Esophagus muscularis mucosa (tissue), 4 donors: ENCODE data around the gene TMEM120B. TPM values are rescaled to one million over a fixed set of nuclear protein-coding genes. Genes with fewer than 3 reads are reported as not detected.

ENCODE experiments used
- DNase-seq: peaks from one replicate; pipeline ENCODE4 v3.0.0-alpha.2; 2017; ENCODE audit errors: extremely low spot score
- H3K27ac ChIP-seq, 4 donors: fragments of 200-600 bp; sonication (generic); replicated peaks in 1 of 4; 1 replicate in 3 of 4; 2 replicates in 1 of 4; pipeline ENCODE4 v1.5.1; 2016 to 2019; ENCODE audit warnings: mild to moderate bottlenecking in 1 of 4
- H3K27me3 ChIP-seq, 4 donors: fragments of 200-600 bp; sonication (generic); one replicate each; pipeline versions ENCODE4 v1.5.1 to v1.6.0; 2016 to 2019
- H3K36me3 ChIP-seq, 4 donors: fragments of 200-600 bp; sonication (generic); one replicate each; pipeline ENCODE4 v1.5.1; 2016 to 2019
- H3K4me1 ChIP-seq, 4 donors: fragments of 200-600 bp; sonication (generic); one replicate each; pipeline ENCODE4 v1.5.1; 2016 to 2019
- H3K4me3 ChIP-seq, 4 donors: fragments of 200-600 bp; sonication (generic); 1 replicate in 2 of 4; 2 replicates in 2 of 4; pipeline ENCODE4 v1.5.1; 2016 to 2019; ENCODE audit warnings: mild to moderate bottlenecking in 4 of 4, moderate library complexity in 1 of 4
- H3K9me3 ChIP-seq, 4 donors: fragments of 200-600 bp; sonication (generic); 1 replicate in 3 of 4; 2 replicates in 1 of 4; pipeline ENCODE4 v1.5.1; 2016 to 2019
- CTCF ChIP-seq, 3 experiments: fragments of 200-600 bp in 2 of 3; fragments of 450-650 bp in 1 of 3; sonication (generic) in 2 of 3; IDR thresholded peaks; one replicate each; pipeline ENCODE4 v1.5.1; 2017 to 2019; ENCODE audit warnings: antibody characterized with exemption in 3 of 3, mild to moderate bottlenecking in 2 of 3, moderate library complexity in 1 of 3
- EP300 ChIP-seq: sonication (generic); formaldehyde crosslinking; IDR thresholded peaks from one replicate; pipeline ENCODE4 v1.6.1; 2017; ENCODE audit warnings: antibody characterized with exemption
- POLR2A ChIP-seq: fragments of 450-650 bp; IDR thresholded peaks from one replicate; pipeline ENCODE4 v1.6.1; 2017; ENCODE audit warnings: antibody characterized with exemption, moderate library complexity, mild to moderate bottlenecking, low read depth
- POLR2AphosphoS5 ChIP-seq, 2 donors: sonication (generic); formaldehyde crosslinking; IDR thresholded peaks; one replicate each; pipeline ENCODE4 v1.6.1; 2017; ENCODE audit warnings: antibody characterized with exemption in 2 of 2
- WGBS: methylation state at CpG from one replicate; pipeline ENCODE4 v1.1.5; 2018; 5-methylcytosine and 5-hydroxymethylcytosine counted together
- intact Hi-C: fragments of 100-400 bp; cut with DNase I; formaldehyde crosslinking; loops from one replicate; pipeline ENCODE4 v1.15.1; 2023
- total RNA-seq, 4 donors: library from RNA; depleted of rRNA; stranded (reverse); fragments of >200 nt; gene quantifications; one replicate each; pipeline versions ENCODE4 v1.1.0 to v1.2.1, GENCODE V29; 2016

The TMEM120B gene
- total RNA-seq, 4 donors from 2014 or later: 4.5 to 14.1 (median 6.4) TPM

GRCh38 chr12:121828826-121829225 lies 116.3 kb downstream of the TMEM120B start:
- intact Hi-C loops: no loop called here
- H3K27ac ChIP-seq: peak overlapping the region in 2 of 4 donors; percentile 19 to 26

DNA sequence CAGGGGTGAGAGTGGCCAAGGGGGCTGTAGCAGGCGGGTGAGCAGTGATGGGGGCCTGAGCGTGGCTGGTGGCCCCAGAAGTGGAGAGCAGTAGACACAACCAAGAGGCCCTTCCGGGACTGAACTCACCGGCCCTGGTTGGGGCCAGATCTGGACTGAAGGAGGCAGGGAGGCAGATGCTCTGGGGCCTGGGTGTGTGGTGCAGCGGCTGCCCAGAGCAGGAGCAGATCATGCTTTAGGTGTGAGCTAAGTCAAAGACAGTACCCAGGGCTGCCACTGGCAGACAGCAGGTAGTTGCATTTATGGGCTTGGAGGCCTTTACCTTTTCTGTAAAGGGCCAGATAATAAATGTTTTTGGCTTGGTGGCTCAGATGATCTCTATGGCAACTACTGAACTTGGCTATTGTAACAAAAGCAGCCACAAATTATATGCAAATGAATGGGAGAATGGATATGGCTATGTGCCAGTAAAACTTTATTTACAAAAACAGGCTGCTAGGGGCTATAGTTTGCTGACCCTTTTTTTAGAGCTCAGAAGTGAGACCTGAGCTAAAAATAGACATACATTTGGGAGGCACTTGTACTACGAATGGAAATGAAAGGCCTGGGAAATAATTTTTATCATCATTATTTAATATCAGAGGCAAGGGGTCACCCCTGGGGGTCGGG lies 116.8 kb downstream of the TMEM120B start:
- TF ChIP-seq EP300 (no peak), POLR2AphosphoS5 (IDR thresholded peaks at IDR 0.05) (no peak), CTCF (IDR thresholded peaks at IDR 0.05) (no peak), POLR2A (no peak)
- H3K27me3 ChIP-seq: no peaks in the 10 kb centered on the region
- H3K9me3 ChIP-seq: no peaks in the 10 kb centered on the region
- H3K4me3 ChIP-seq: no peak overlapping the region
- H3K36me3 ChIP-seq: peaks cover 38 to 86% (median 75%) of the 10 kb centered on the region in 4 donors
- intact Hi-C loops: no loop called here
- WGBS: 80% methylated on average over 7 of the region's 7 CpGs
- no peak for DNase-seq
- H3K4me1 ChIP-seq: peaks cover 0 to 28% (median 15%) of the 10 kb centered on the region in 4 donors
- H3K27ac ChIP-seq: peak overlapping the region in 2 of 4 donors; percentile 19 to 26

More at GRCh38 chr12:121828826-121829225, 116.3 kb downstream of the TMEM120B start:
- Histone ChIP-seq H3K4me1 (peaks cover 0 to 28% (median 15%) of the 10 kb centered on the region in 4 donors), H3K27me3 (no peaks in the 10 kb centered on the region), H3K4me3 (no peak overlapping the region), H3K36me3 (peaks cover 43 to 91% (median 81%) of the 10 kb centered on the region in 4 donors), H3K9me3 (no peaks in the 10 kb centered on the region)
- DNase-seq: no peak
- TF ChIP-seq CTCF (IDR thresholded peaks at IDR 0.05) (no peak), POLR2A (no peak), POLR2AphosphoS5 (IDR thresholded peaks at IDR 0.05) (no peak), EP300 (no peak)
- WGBS: 84% methylated on average over 9 of the region's 9 CpGs

DNA sequence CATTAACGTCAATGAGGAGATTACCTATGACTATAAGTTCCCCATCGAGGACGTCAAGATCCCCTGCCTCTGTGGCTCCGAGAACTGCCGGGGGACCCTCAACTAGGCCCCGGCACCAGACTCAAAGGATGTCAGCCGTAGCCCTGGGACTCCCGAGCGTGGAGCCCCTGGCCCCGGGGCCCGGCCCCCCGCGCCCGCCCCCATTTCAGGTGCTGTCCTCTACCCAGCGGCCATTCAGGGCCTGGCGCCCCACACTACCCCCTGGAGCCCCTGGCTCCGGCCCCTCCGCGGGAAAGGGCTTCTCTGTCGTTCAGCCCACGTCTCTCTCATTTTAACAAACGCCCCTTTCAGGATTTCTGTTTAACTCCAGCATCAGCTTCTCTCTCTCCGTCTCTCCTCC lies 117.6 kb downstream of the TMEM120B start:
- Histone ChIP-seq H3K27ac (peak overlapping the region in 1 of 4 donors; percentile 19), H3K4me3 (no peak overlapping the region), H3K27me3 (no peaks in the 10 kb centered on the region), H3K36me3 (peaks cover 36 to 78% (median 71%) of the 10 kb centered on the region in 4 donors), H3K4me1 (peaks cover 0 to 25% (median 14%) of the 10 kb centered on the region in 4 donors), H3K9me3 (no peaks in the 10 kb centered on the region)
- intact Hi-C loops: no loop called here
- DNase-seq: no peak
- 86% methylated on average over 10 of the region's 23 CpGs for WGBS
- TF ChIP-seq EP300: no peak
- no peak for TF ChIP-seq POLR2AphosphoS5 (IDR thresholded peaks at IDR 0.05)
- TF ChIP-seq CTCF (IDR thresholded peaks at IDR 0.05): no peak
- no peak for TF ChIP-seq POLR2A

GRCh38 chr12:121830588-121831265 lies 118.2 kb downstream of the TMEM120B start:
- Histone ChIP-seq H3K4me3 (no peak overlapping the region), H3K27me3 (no peaks in the 10 kb centered on the region), H3K36me3 (peaks cover 36 to 72% (median 68%) of the 10 kb centered on the region in 4 donors), H3K4me1 (peaks cover 0 to 20% (median 8%) of the 10 kb centered on the region in 4 donors), H3K9me3 (no peaks in the 10 kb centered on the region), H3K27ac (no peak overlapping the region)
- TF ChIP-seq POLR2AphosphoS5 (IDR thresholded peaks at IDR 0.05): no peak
- DNase-seq: no peak
- 85% methylated on average over 29 of the region's 29 CpGs for WGBS
- intact Hi-C loops: no loop called here

Other genes with a start within 250 kb of the TMEM120B start
- 10 to 100 TPM; 13.6 to 23.5 (median 20.0) TPM for gene KDM2B, start 131.7 kb upstream of the TMEM120B start, total RNA-seq
- 10 to 100 TPM in 2 of 4 donors, 1 to 10 TPM in 2; 7.1 to 17.7 (median 13.5) TPM for gene ORAI1, start 86.2 kb upstream of the TMEM120B start, total RNA-seq
- 1 to 10 TPM in 1 of 4 donors, under 1 TPM in 2, not detected in 1; 0.13 to 1.2 (median 0.17) TPM for gene MORN3, start 43.1 kb upstream of the TMEM120B start, total RNA-seq
- 10 to 100 TPM in 3 of 4 donors, 1 to 10 TPM in 1; 7.0 to 23.2 (median 15.9) TPM for gene RHOF, start 80.9 kb downstream of the TMEM120B start, total RNA-seq
- 10 to 100 TPM in 3 of 4 donors, 1 to 10 TPM in 1; 9.4 to 27.1 (median 19.9) TPM for gene SETD1B, start 91.3 kb downstream of the TMEM120B start, total RNA-seq
- 1 to 10 TPM in 2 of 4 donors, under 1 TPM in 2; 0.65 to 3.3 (median 1.3) TPM for gene HPD, start 146.1 kb downstream of the TMEM120B start, total RNA-seq
- 10 to 100 TPM; 22.4 to 63.7 (median 44.4) TPM for gene PSMD9, start 176.0 kb downstream of the TMEM120B start, total RNA-seq
- 1 to 10 TPM in 1 of 4 donors, under 1 TPM in 3; 0.66 to 1.9 (median 0.87) TPM for gene CFAP251, start 205.8 kb downstream of the TMEM120B start, total RNA-seq